Cardiac fibroblast (primary cell): ENCODE data around the gene BEST4.

Experiments used
- DNase-seq, 2 donors: peaks; one replicate each; pipeline versions ENCODE4 v3.0.0 to v3.0.0-alpha.2; 2010; ENCODE audit warnings: low read depth in 2 of 2
- H3K4me3 ChIP-seq, 2 donors: replicated peaks in 1 of 2; 1 replicate in 1 of 2; 2 replicates in 1 of 2; pipeline ENCODE4 v1.5.1; 2011; ENCODE audit warnings: low read depth in 2 of 2, low read length in 2 of 2, mild to moderate bottlenecking in 2 of 2, moderate library complexity in 1 of 2
- CTCF ChIP-seq: IDR thresholded peaks from one replicate; pipeline ENCODE4 v1.5.1; 2011; ENCODE audit warnings: low read depth, mild to moderate bottlenecking, low read length, inconsistent platforms

BEST4 gene

GRCh38 chr1:44805311-44806024 lies 17.5 kb upstream of the BEST4 start:
- peak; percentile 4 for TF ChIP-seq CTCF
- no peak for DNase-seq
- no peak overlapping the region for H3K4me3 ChIP-seq

- no peak for TF ChIP-seq CTCF
- H3K4me3 ChIP-seq = peak overlapping the region in 1 of 2 donors; percentile 94
- no peak for DNase-seq
Measured at GRCh38 chr1:44803312-44804095, 15.5 kb upstream of the BEST4 start.

GRCh38 chr1:44803062-44803311 lies 15.0 kb upstream of the BEST4 start:
- DNase-seq = no peak
- H3K4me3 ChIP-seq = peak overlapping the region in 1 of 2 donors; percentile 94
- no peak for TF ChIP-seq CTCF

GRCh38 chr1:44802306-44803061 lies 14.5 kb upstream of the BEST4 start:
- no peak for TF ChIP-seq CTCF
- H3K4me3 ChIP-seq = peak overlapping the region; percentile 53 to 94
- DNase-seq = no peak

GRCh38 chr1:44801491-44802305 lies 13.7 kb upstream of the BEST4 start:
- no peak for TF ChIP-seq CTCF
- peak; percentile 50 to 65 for DNase-seq
- peak overlapping the region; percentile 53 to 94 for H3K4me3 ChIP-seq

- H3K4me3 ChIP-seq = peak within 1 kb of the TSS; percentile 87 to 94
- peak; percentile 99 for DNase-seq
- TF ChIP-seq CTCF = peak; percentile 98
Measured at GRCh38 chr1:44799770-44800584, 12.0 kb upstream of the BEST4 start, which contains the start of gene PLK3. Gene PLK3 (plus strand): TSS chr1:44800377. CDS start chr1:44800464, 87 bp downstream.
